Thyroid gland (tissue), 4 donors: Measurements from ENCODE around the gene SPPL2A.

ENCODE experiments used
- POLR2A ChIP-seq, 2 donors: fragments of 450-650 bp; IDR thresholded peaks; one replicate each; pipeline ENCODE4 v1.6.1; 2017; ENCODE audit warnings: antibody characterized with exemption in 2 of 2, mild to moderate bottlenecking in 2 of 2, moderate library complexity in 1 of 2
- TF ChIP-seq, protein P1 (sequence below), 6 experiments: fragments of 200-600 bp in 3 of 6; fragments of 450-650 bp in 3 of 6; sonication (generic) in 3 of 6; IDR thresholded peaks; one replicate each; pipeline ENCODE4 v1.5.1; 2016 to 2019; ENCODE audit warnings: antibody characterized with exemption in 6 of 6, mild to moderate bottlenecking in 2 of 6, inconsistent platforms in 1 of 6, moderate library complexity in 1 of 6

DNA sequence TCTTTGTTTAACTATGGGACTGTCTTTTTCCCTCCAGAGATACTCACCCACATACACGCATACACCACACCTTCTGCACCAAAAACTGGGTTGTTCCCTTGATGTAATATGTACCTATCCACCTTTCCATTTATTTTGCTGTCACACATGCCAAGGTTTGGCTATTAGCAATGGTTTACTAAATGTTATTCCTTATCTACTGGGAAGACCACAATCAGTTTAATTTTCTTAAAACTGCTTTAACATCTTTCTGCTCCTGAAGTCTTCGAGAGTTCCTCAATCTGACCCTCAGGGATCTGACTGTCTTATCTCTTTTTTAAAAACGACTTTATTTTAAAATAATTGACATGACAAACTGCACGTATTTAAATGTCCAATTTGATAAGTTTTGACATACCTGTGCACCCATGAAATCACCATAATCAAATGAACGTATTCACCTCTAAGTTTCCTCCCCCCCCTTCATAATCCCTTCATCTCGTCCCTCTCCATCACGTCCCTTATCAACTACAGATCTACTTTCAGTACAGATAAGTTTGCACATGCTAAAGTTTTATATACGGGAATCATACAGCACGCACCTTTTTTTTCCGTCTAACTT lies 78.1 kb downstream of the SPPL2A start:
- TF ChIP-seq, protein P1, sequence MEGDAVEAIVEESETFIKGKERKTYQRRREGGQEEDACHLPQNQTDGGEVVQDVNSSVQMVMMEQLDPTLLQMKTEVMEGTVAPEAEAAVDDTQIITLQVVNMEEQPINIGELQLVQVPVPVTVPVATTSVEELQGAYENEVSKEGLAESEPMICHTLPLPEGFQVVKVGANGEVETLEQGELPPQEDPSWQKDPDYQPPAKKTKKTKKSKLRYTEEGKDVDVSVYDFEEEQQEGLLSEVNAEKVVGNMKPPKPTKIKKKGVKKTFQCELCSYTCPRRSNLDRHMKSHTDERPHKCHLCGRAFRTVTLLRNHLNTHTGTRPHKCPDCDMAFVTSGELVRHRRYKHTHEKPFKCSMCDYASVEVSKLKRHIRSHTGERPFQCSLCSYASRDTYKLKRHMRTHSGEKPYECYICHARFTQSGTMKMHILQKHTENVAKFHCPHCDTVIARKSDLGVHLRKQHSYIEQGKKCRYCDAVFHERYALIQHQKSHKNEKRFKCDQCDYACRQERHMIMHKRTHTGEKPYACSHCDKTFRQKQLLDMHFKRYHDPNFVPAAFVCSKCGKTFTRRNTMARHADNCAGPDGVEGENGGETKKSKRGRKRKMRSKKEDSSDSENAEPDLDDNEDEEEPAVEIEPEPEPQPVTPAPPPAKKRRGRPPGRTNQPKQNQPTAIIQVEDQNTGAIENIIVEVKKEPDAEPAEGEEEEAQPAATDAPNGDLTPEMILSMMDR (IDR thresholded peaks at IDR 0.05), result no peak
- TF ChIP-seq POLR2A (IDR thresholded peaks at IDR 0.05), result no peak
